Measurements from ENCODE around the gene PHF1.

DNA sequence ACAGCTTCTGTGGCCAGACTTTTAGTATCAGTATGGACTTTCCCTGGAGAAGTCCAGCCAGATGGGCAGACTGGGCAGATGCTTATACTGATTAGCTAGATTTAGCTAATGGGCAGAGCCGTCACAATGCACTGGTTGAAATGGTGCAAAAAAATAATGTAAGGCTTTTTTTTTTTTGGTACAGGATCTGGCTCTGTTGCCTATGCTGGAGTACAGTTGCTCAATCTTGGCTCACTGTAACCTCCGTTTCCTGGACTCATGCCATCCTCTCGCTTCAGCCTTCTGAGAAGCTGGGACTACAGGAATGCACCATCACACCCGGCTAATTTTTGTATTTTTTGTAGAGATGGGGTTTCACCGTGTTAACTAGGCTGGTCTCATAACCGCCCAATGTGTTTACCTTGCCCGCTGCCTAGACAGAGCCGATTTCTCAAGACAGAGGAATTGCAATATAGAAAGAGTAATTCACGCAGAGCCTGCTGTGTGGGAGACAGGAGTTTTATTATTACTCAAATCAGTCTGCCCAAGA is 35.6 kb upstream of the PHF1 start:
- no peak for TF ChIP-seq POLR2A (IDR thresholded peaks at IDR 0.05)
- TF ChIP-seq, protein P1, sequence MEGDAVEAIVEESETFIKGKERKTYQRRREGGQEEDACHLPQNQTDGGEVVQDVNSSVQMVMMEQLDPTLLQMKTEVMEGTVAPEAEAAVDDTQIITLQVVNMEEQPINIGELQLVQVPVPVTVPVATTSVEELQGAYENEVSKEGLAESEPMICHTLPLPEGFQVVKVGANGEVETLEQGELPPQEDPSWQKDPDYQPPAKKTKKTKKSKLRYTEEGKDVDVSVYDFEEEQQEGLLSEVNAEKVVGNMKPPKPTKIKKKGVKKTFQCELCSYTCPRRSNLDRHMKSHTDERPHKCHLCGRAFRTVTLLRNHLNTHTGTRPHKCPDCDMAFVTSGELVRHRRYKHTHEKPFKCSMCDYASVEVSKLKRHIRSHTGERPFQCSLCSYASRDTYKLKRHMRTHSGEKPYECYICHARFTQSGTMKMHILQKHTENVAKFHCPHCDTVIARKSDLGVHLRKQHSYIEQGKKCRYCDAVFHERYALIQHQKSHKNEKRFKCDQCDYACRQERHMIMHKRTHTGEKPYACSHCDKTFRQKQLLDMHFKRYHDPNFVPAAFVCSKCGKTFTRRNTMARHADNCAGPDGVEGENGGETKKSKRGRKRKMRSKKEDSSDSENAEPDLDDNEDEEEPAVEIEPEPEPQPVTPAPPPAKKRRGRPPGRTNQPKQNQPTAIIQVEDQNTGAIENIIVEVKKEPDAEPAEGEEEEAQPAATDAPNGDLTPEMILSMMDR (IDR thresholded peaks at IDR 0.05): no peak
